ENCODE results near the gene STYXL1. TPM values are rescaled to one million over a fixed set of nuclear protein-coding genes. Genes with fewer than 3 reads are reported as not detected.
A peak's percentile ranks its signal among the peaks of the same experiment; 100 is the strongest.

The STYXL1 gene
- polyA plus RNA-seq, 3 donors = 64.6 to 79.8 (median 67.2) TPM

DNA sequence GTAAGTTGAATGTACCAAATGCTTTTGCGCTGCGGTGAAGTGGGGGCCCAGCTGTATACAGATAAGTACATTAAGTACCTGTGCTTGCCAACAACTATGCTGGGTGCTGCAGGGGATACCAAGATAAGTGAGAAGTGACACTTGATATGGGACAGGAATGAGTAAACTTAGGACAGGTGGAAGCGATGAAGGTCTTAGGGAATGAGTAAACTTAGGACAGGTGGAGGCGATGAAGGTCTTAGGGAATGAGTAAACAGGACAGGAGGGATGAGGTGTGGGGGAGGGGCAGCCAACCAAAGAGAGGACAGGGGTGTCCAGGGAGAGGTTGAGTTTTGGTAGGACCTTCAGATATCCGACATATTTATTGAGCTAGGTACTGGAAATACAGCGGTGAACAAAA is 1.5 kb upstream of the STYXL1 start:
- Histone ChIP-seq H3K9me3 (replicated peaks in 1 of 2; ENCODE audit: control insufficient read depth in 1 of 2, insufficient read depth in 1 of 2, low read length in 2 of 2) (no peaks in the 10 kb centered on the region), H3K79me2 (ENCODE audit: insufficient read depth, low read length) (peaks cover 99% of the 10 kb centered on the region), H3K36me3 (replicated peaks in 1 of 2; ENCODE audit: control insufficient read depth in 1 of 2, insufficient read depth in 2 of 2, low read length in 2 of 2) (peaks cover 15 to 45% of the 10 kb centered on the region in 2 donors), H3K4me1 (ENCODE audit: control insufficient read depth in 1 of 2, insufficient read depth in 2 of 2, low read length in 2 of 2) (peaks cover 27 to 39% of the 10 kb centered on the region in 2 donors), H3K27ac (ENCODE audit: low read depth in 1 of 2, low read length in 2 of 2) (peak overlapping the region in 1 of 2 donors; percentile 96), H3K4me3 (replicated peaks in 1 of 3; ENCODE audit: low read depth in 2 of 3, low read length in 3 of 3) (peak overlapping the region in 1 of 3 experiments; percentile 90), H3K27me3 (ENCODE audit: control insufficient read depth in 2 of 2, insufficient read depth in 2 of 2, low read length in 2 of 2) (no peaks in the 10 kb centered on the region), H2AFZ (ENCODE audit: insufficient read depth, low read depth, low read length, poor library complexity, severe bottlenecking) (no peak overlapping the region), H4K20me1 (ENCODE audit: insufficient read depth, low read length) (peaks cover 54% of the 10 kb centered on the region), H3K9ac (ENCODE audit: insufficient read depth, low read length, poor library complexity, severe bottlenecking) (no peak overlapping the region), H3K4me2 (replicated peaks; ENCODE audit: extremely low read depth, low read length, poor library complexity, severe bottlenecking) (peak overlapping the region; percentile 81)
- Mint-ChIP-seq H3K4me1 (peaks cover 56% of the 10 kb centered on the region), H3K27me3 (ENCODE audit: low read depth in 3 of 3) (no peaks in the 10 kb centered on the region), H3K27ac (peak overlapping the region in 4 of 7 donors; percentile 7 to 98 (median 76)), H3K9me3 (no peaks in the 10 kb centered on the region), H3K36me3 (peaks cover 29 to 55% of the 10 kb centered on the region in 2 donors), H3K4me3 (no peak overlapping the region)
- WGBS (ENCODE audit: insufficient coverage) = 100% methylated on average over 3 of the region's 6 CpGs
- intact Hi-C loops (cut with micrococcal nuclease) = no loop called here
- DNase-seq = no peak
- TF ChIP-seq, protein P1, sequence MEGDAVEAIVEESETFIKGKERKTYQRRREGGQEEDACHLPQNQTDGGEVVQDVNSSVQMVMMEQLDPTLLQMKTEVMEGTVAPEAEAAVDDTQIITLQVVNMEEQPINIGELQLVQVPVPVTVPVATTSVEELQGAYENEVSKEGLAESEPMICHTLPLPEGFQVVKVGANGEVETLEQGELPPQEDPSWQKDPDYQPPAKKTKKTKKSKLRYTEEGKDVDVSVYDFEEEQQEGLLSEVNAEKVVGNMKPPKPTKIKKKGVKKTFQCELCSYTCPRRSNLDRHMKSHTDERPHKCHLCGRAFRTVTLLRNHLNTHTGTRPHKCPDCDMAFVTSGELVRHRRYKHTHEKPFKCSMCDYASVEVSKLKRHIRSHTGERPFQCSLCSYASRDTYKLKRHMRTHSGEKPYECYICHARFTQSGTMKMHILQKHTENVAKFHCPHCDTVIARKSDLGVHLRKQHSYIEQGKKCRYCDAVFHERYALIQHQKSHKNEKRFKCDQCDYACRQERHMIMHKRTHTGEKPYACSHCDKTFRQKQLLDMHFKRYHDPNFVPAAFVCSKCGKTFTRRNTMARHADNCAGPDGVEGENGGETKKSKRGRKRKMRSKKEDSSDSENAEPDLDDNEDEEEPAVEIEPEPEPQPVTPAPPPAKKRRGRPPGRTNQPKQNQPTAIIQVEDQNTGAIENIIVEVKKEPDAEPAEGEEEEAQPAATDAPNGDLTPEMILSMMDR (IDR thresholded peaks at IDR 0.05) = no peak

DNA sequence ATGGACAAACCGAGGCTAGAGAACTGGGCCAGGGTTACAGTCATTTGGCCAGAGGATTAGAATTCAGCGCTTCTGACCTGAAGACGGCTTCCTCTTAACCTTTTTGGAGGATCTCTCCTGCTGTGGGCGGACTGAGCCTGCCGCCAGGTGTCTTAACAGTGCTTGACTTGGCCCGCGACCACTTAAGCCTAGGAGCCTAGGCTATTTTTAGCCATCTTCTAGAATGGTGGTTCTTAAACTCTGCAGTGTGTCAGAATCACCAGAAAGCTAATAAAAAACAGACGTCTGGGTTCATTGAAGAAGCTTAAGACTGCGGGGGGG is 828 bp upstream of the STYXL1 start:
- peaks cover 21 to 36% of the 10 kb centered on the region in 2 donors for H3K4me1 ChIP-seq (ENCODE audit: control insufficient read depth in 1 of 2, insufficient read depth in 2 of 2, low read length in 2 of 2)
- Mint-ChIP-seq H3K4me3 (peak overlapping the region; percentile 97 to 99), H3K27me3 (ENCODE audit: low read depth in 3 of 3) (no peaks in the 10 kb centered on the region), H3K27ac (peak overlapping the region; percentile 87 to 98 (median 96)), H3K4me1 (peaks cover 51% of the 10 kb centered on the region), H3K36me3 (peaks cover 28 to 53% of the 10 kb centered on the region in 2 donors), H3K9me3 (no peaks in the 10 kb centered on the region)
- peak overlapping the region; percentile 81 for H3K4me2 ChIP-seq (replicated peaks; ENCODE audit: extremely low read depth, low read length, poor library complexity, severe bottlenecking)
- H3K4me3 ChIP-seq (replicated peaks in 1 of 3; ENCODE audit: low read depth in 2 of 3, low read length in 3 of 3) = peak overlapping the region; percentile 75 to 90 (median 75)
- no peaks in the 10 kb centered on the region for H3K27me3 ChIP-seq (ENCODE audit: control insufficient read depth in 2 of 2, insufficient read depth in 2 of 2, low read length in 2 of 2)
- peaks cover 99% of the 10 kb centered on the region for H3K79me2 ChIP-seq (ENCODE audit: insufficient read depth, low read length)
- H4K20me1 ChIP-seq (ENCODE audit: insufficient read depth, low read length) = peaks cover 54% of the 10 kb centered on the region
- intact Hi-C loops (cut with micrococcal nuclease) = no loop called here
- H3K9ac ChIP-seq (ENCODE audit: insufficient read depth, low read length, poor library complexity, severe bottlenecking) = peak overlapping the region; percentile 97
- H2AFZ ChIP-seq (ENCODE audit: insufficient read depth, low read depth, low read length, poor library complexity, severe bottlenecking) = peak overlapping the region; percentile 87
- peak overlapping the region; percentile 83 to 96 for H3K27ac ChIP-seq (ENCODE audit: low read depth in 1 of 2, low read length in 2 of 2)
- no peak for DNase-seq
- TF ChIP-seq, protein P1 (IDR thresholded peaks at IDR 0.05) = no peak
- no peaks in the 10 kb centered on the region for H3K9me3 ChIP-seq (replicated peaks in 1 of 2; ENCODE audit: control insufficient read depth in 1 of 2, insufficient read depth in 1 of 2, low read length in 2 of 2)
- H3K36me3 ChIP-seq (replicated peaks in 1 of 2; ENCODE audit: control insufficient read depth in 1 of 2, insufficient read depth in 2 of 2, low read length in 2 of 2) = peaks cover 14 to 40% of the 10 kb centered on the region in 2 donors
- 0% methylated on average over 5 of the region's 9 CpGs for WGBS (ENCODE audit: insufficient coverage)
